GM23338 (cell line): Measurements from ENCODE around the gene NCBP1.

ENCODE experiments used
- CTCF ChIP-seq, 2 experiments: fragments of 200-600 bp in 1 of 2; sonication (generic) in 1 of 2; conservative IDR thresholded peaks; 2 replicates each; pipeline versions ENCODE4 v1.5.1 to v1.6.1; 2016 to 2017; ENCODE audit warnings: antibody characterized with exemption in 2 of 2, low read depth in 2 of 2, mild to moderate bottlenecking in 2 of 2, moderate library complexity in 1 of 2
- EZH2phosphoT487 ChIP-seq: fragments of 200-600 bp; sonication (generic); IDR thresholded peaks from one replicate; pipeline ENCODE4 v1.8.1; 2018; ENCODE audit warnings: antibody characterized with exemption; ENCODE audit not compliant: unreplicated experiment

GRCh38 chr9:97601228-97601898 is 32.3 kb upstream of the NCBP1 start:
- no peak for TF ChIP-seq EZH2phosphoT487
- no peak for TF ChIP-seq CTCF (conservative IDR thresholded peaks at IDR 0.05; ENCODE audit: low read depth in 2 of 2)
